Neuronal stem cell (in vitro differentiated cells): Measurements from ENCODE around the gene NTN1.

Experiments
- DNase-seq: peaks from one replicate; pipeline ENCODE4 v3.0.0-alpha.2; 2013; ENCODE audit warnings: low spot score
- H2AFZ ChIP-seq: one replicate; pipeline ENCODE4 v1.6.1; 2013; ENCODE audit warnings: mild to moderate bottlenecking, low read length, inconsistent platforms
- H2AK5ac ChIP-seq: 2 replicates; pipeline ENCODE4 v1.6.1; 2013; ENCODE audit warnings: low read depth, mild to moderate bottlenecking, inconsistent platforms, low read length, moderate library complexity, mixed read lengths
- H2BK120ac ChIP-seq: 2 replicates; pipeline ENCODE4 v1.6.1; 2013; ENCODE audit warnings: low read depth, mild to moderate bottlenecking, inconsistent platforms, low read length, moderate library complexity, mixed read lengths
- H2BK12ac ChIP-seq: one replicate; pipeline ENCODE4 v1.6.1; 2013; ENCODE audit warnings: low read length, inconsistent platforms
- H2BK15ac ChIP-seq: 2 replicates; pipeline ENCODE4 v1.6.1; 2013; ENCODE audit warnings: mild to moderate bottlenecking, low read length, inconsistent platforms, mixed read lengths
- H2BK5ac ChIP-seq: one replicate; pipeline ENCODE4 v1.6.1; 2013; ENCODE audit warnings: inconsistent platforms, mild to moderate bottlenecking, low read length, moderate library complexity
- H3K14ac ChIP-seq: one replicate; pipeline ENCODE4 v1.6.1; 2013; ENCODE audit warnings: low read length, inconsistent platforms
- H3K18ac ChIP-seq: 2 replicates; pipeline ENCODE4 v1.6.1; 2013; ENCODE audit warnings: low read length, inconsistent platforms
- H3K23ac ChIP-seq: 2 replicates; pipeline ENCODE4 v1.6.1; 2013; ENCODE audit warnings: low read depth, mild to moderate bottlenecking, mixed read lengths, low read length, inconsistent platforms; ENCODE audit not compliant: poor library complexity
- H3K27ac ChIP-seq: replicated peaks from 3 replicates; pipeline ENCODE4 v1.5.1; 2013; ENCODE audit warnings: low read length, inconsistent platforms
- H3K27me3 ChIP-seq, 3 experiments: 2 replicates each; pipeline ENCODE4 v1.6.1; 2013; ENCODE audit warnings: low read length in 3 of 3, mild to moderate bottlenecking in 2 of 3, inconsistent platforms in 1 of 3, low read depth in 1 of 3, mixed read lengths in 1 of 3, moderate library complexity in 1 of 3; ENCODE audit not compliant: control insufficient read depth in 3 of 3, insufficient read depth in 3 of 3
- H3K36me3 ChIP-seq, 2 donors: replicated peaks in 1 of 2; 2 replicates each; pipeline ENCODE4 v1.6.1; 2013; ENCODE audit warnings: low read length in 2 of 2; ENCODE audit not compliant: control insufficient read depth in 2 of 2, insufficient read depth in 2 of 2
- H3K4ac ChIP-seq: 2 replicates; pipeline ENCODE4 v1.6.1; 2013; ENCODE audit warnings: inconsistent platforms, mild to moderate bottlenecking, low read length, moderate library complexity
- H3K4me1 ChIP-seq, 2 donors: 1 replicate in 1 of 2; 2 replicates in 1 of 2; pipeline ENCODE4 v1.6.1; 2013; ENCODE audit warnings: low read length in 2 of 2, low read depth in 1 of 2; ENCODE audit not compliant: control insufficient read depth in 2 of 2, insufficient read depth in 1 of 2
- H3K4me2 ChIP-seq: one replicate; pipeline ENCODE4 v1.6.1; 2013; ENCODE audit warnings: mild to moderate bottlenecking, low read length, inconsistent platforms; ENCODE audit not compliant: insufficient read depth, poor library complexity, severe bottlenecking
- H3K4me3 ChIP-seq, 2 donors: 2 replicates each; pipeline ENCODE4 v1.5.1; 2013; ENCODE audit warnings: low read length in 2 of 2, mild to moderate bottlenecking in 2 of 2, inconsistent platforms in 1 of 2, moderate library complexity in 1 of 2
- H3K79me1 ChIP-seq: one replicate; pipeline ENCODE4 v1.6.1; 2013; ENCODE audit warnings: low read depth, mild to moderate bottlenecking, inconsistent platforms, low read length, moderate library complexity
- H3K9ac ChIP-seq: one replicate; pipeline ENCODE4 v1.6.1; 2013; ENCODE audit warnings: mild to moderate bottlenecking, low read depth, low read length, inconsistent platforms; ENCODE audit not compliant: poor library complexity
- H3K9me3 ChIP-seq, 2 donors: replicated peaks in 1 of 2; 2 replicates each; pipeline versions ENCODE3 to v1.6.1; 2013; ENCODE audit warnings: low read length in 2 of 2, mild to moderate bottlenecking in 2 of 2, inconsistent platforms in 1 of 2, low read depth in 1 of 2, mixed read lengths in 1 of 2, moderate library complexity in 1 of 2; ENCODE audit not compliant: control insufficient read depth in 2 of 2, insufficient read depth in 1 of 2
- H4K8ac ChIP-seq: one replicate; pipeline ENCODE4 v1.6.1; 2013; ENCODE audit warnings: low read depth, mild to moderate bottlenecking, inconsistent platforms, low read length, moderate library complexity
- H4K91ac ChIP-seq: one replicate; pipeline ENCODE4 v1.6.1; 2013; ENCODE audit warnings: low read length, low read depth, mild to moderate bottlenecking, inconsistent platforms; ENCODE audit not compliant: poor library complexity
- WGBS, 2 donors: extraction: QIAGEN DNeasy Blood & Tissue Kit; methylation state at CpG; one replicate each; pipeline ENCODE4 v1.1.7; 2013; ENCODE audit warnings: missing lambda C conversion rate in 2 of 2, mixed read lengths in 1 of 2; ENCODE audit not compliant: insufficient read length in 2 of 2, insufficient replicate concordance in 1 of 2; ENCODE audit errors: extremely low coverage in 2 of 2; 5-methylcytosine and 5-hydroxymethylcytosine counted together

NTN1 gene

DNA sequence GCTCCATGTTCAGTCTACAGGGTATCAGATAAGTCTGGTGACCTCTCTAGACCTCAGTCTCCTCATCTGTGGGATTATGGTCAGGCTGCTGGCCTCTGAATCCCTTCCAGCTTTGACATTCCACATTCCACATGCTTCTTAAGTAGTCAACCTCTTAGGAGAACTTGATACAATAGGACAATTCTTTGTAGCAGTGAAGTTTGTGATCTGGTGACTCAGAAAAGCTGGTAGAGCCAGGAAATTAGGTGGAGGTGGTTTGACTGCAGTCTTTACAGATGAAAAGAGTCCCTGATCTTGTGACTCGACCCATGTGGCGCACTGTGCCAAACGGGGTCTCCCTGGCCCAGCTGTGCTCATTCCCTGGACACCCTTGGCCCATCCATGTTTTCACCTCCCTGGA is 147.8 kb downstream of the NTN1 start:
- Histone ChIP-seq H3K4me3 (no peak overlapping the region), H3K4me2 (no peak overlapping the region), H3K36me3 (no peaks in the 10 kb centered on the region), H2BK12ac (no peak overlapping the region), H4K8ac (no peak overlapping the region), H3K18ac (no peak overlapping the region), H3K4me1 (peaks cover 0 to 14% of the 10 kb centered on the region in 2 donors), H3K23ac (no peak overlapping the region), H4K91ac (no peak overlapping the region), H3K9ac (no peak overlapping the region), H2BK120ac (no peak overlapping the region), H3K9me3 (peaks cover 0 to 2% of the 10 kb centered on the region in 2 donors), H3K27me3 (no peaks in the 10 kb centered on the region), H2BK15ac (no peak overlapping the region), H3K27ac (no peak overlapping the region), H2BK5ac (no peak overlapping the region), H2AK5ac (no peak overlapping the region), H3K14ac (no peak overlapping the region), H2AFZ (no peak overlapping the region), H3K4ac (no peak overlapping the region), H3K79me1 (no peaks in the 10 kb centered on the region)
- no peak for DNase-seq
- WGBS, 2 donors = no CpG with 5 or more reads among the region's 3 CpGs

DNA sequence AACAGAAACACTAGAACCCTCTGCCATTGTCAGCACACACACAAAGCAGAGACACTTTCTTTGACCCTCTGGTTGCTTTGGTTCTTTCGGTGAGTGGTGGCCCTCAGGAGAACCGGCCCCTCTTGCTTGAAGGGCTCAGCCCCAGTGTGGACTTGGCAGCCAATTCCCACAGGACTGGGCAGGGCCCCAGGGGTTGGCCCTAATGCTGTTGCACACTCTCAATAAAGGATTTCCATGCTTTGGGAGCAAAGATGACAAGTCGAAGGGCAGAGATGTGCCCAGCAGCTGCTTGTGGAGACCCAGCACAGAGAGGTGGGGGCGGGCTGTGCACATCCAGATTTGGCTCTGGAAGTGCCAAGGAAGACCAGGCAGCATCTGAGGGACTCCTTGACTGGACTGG is 149.0 kb downstream of the NTN1 start:
- no peak overlapping the region for H2BK12ac ChIP-seq
- no peak overlapping the region for H2BK15ac ChIP-seq
- no peak overlapping the region for H3K4me2 ChIP-seq
- H4K91ac ChIP-seq = no peak overlapping the region
- no peak overlapping the region for H3K4ac ChIP-seq
- H3K23ac ChIP-seq = no peak overlapping the region
- DNase-seq = no peak
- H2BK5ac ChIP-seq = no peak overlapping the region
- H2BK120ac ChIP-seq = no peak overlapping the region
- H3K9ac ChIP-seq = no peak overlapping the region
- peaks cover 0 to 7% of the 10 kb centered on the region in 2 donors for H3K9me3 ChIP-seq
- H3K79me1 ChIP-seq = no peaks in the 10 kb centered on the region
- no peak overlapping the region for H2AK5ac ChIP-seq
- no peak overlapping the region for H3K4me3 ChIP-seq
- H3K27me3 ChIP-seq = peaks cover 0 to 2% (median 0%) of the 10 kb centered on the region in 3 experiments
- no peak overlapping the region for H3K27ac ChIP-seq
- WGBS, 2 donors = no CpG with 5 or more reads among the region's 4 CpGs
- no peak overlapping the region for H2AFZ ChIP-seq
- H3K18ac ChIP-seq = no peak overlapping the region
- H4K8ac ChIP-seq = no peak overlapping the region
- no peak overlapping the region for H3K14ac ChIP-seq
- no peaks in the 10 kb centered on the region for H3K36me3 ChIP-seq
- H3K4me1 ChIP-seq = peaks cover 0 to 14% of the 10 kb centered on the region in 2 donors

DNA sequence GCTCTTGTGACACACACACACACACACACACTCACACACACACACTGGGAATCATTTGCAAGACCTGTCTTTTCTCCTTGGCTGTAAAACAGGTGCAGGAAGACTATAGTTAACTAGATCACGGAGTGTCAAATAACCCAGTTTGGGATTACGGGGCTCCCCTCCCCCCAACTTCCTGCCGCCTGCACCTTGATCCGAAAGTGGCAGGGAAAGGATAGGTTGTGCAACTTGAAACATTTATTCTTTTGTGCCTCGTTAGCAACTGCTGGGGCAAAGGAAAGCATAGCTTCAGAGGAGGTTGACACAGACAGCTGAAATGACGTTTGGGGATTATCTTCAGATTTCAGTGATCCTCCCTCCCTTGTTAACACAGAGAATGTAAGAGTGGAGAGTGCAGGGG is 149.5 kb downstream of the NTN1 start:
- no CpG with 5 or more reads among the region's 6 CpGs for WGBS, 2 donors
- Histone ChIP-seq H3K79me1 (no peaks in the 10 kb centered on the region), H3K4me2 (no peak overlapping the region), H2BK12ac (no peak overlapping the region), H3K36me3 (no peaks in the 10 kb centered on the region), H2AFZ (no peak overlapping the region), H3K27ac (no peak overlapping the region), H3K27me3 (peaks cover 0 to 2% (median 0%) of the 10 kb centered on the region in 3 experiments), H3K18ac (no peak overlapping the region), H2BK15ac (no peak overlapping the region), H3K4me1 (peaks cover 0 to 14% of the 10 kb centered on the region in 2 donors), H4K91ac (no peak overlapping the region), H3K23ac (no peak overlapping the region), H3K9ac (no peak overlapping the region), H4K8ac (no peak overlapping the region), H2BK120ac (no peak overlapping the region), H2BK5ac (no peak overlapping the region), H2AK5ac (no peak overlapping the region), H3K4me3 (no peak overlapping the region), H3K4ac (no peak overlapping the region), H3K9me3 (peaks cover 0 to 7% of the 10 kb centered on the region in 2 donors), H3K14ac (no peak overlapping the region)
- no peak for DNase-seq

DNA sequence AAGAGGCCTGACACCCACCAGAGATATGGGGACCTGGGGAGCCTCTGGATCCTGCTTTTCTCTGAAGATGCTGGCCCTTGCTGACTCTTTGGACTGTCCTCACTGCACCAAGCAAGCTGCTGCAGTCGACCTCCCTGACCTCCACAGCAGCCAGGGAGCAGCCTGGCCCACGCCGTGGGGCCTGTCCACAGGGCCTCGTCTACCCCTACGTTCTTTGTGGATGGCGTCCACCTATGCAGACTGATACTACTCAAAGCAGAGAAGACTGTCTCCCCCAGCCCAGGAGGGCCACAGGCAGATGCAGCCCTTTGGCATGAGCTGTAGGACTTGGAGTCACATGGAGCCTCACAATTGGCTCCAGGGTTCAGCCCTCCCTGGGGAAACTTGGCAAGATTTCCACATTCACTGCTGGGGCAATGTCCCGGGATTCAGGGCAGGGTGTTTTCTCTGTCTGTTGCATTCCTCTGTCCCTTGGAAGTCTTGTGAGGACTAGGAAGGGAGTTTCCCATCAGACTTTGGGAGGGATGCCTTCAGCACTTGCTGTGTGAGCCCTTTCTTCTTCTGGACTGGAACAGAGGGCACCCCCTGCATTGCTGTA is 152.2 kb downstream of the NTN1 start:
- no peak for DNase-seq
- no CpG with 5 or more reads among the region's 7 CpGs for WGBS, 2 donors
- no peaks in the 10 kb centered on the region for H3K36me3 ChIP-seq
- no peak overlapping the region for H3K9ac ChIP-seq
- no peak overlapping the region for H2BK15ac ChIP-seq
- no peaks in the 10 kb centered on the region for H3K79me1 ChIP-seq
- no peak overlapping the region for H3K27ac ChIP-seq
- H3K18ac ChIP-seq = peak overlapping the region; percentile 63
- H3K4me2 ChIP-seq = no peak overlapping the region
- no peak overlapping the region for H3K4ac ChIP-seq
- H2BK12ac ChIP-seq = no peak overlapping the region
- H3K14ac ChIP-seq = peak overlapping the region; percentile 9
- H2AFZ ChIP-seq = no peak overlapping the region
- peak overlapping the region; percentile 16 for H2AK5ac ChIP-seq
- no peak overlapping the region for H2BK120ac ChIP-seq
- H2BK5ac ChIP-seq = no peak overlapping the region
- H3K9me3 ChIP-seq = peaks cover 0 to 5% of the 10 kb centered on the region in 2 donors
- peaks cover 0 to 2% (median 0%) of the 10 kb centered on the region in 3 experiments for H3K27me3 ChIP-seq
- no peak overlapping the region for H3K23ac ChIP-seq
- no peak overlapping the region for H4K91ac ChIP-seq
- H4K8ac ChIP-seq = no peak overlapping the region
- no peak overlapping the region for H3K4me3 ChIP-seq
- H3K4me1 ChIP-seq = peaks cover 0 to 11% of the 10 kb centered on the region in 2 donors
